Measurements from ENCODE around the gene UBALD2. TPM values are rescaled to one million over a fixed set of nuclear protein-coding genes. Genes with fewer than 3 reads are reported as not detected.
A peak's percentile ranks its signal among the peaks of the same experiment; 100 is the strongest.

UBALD2 gene
- total and polyA plus RNA-seq, 2 donors (not counting 1 experiment from before 2014, with no cell fraction given), result 4.1 to 7.3 TPM

DNA sequence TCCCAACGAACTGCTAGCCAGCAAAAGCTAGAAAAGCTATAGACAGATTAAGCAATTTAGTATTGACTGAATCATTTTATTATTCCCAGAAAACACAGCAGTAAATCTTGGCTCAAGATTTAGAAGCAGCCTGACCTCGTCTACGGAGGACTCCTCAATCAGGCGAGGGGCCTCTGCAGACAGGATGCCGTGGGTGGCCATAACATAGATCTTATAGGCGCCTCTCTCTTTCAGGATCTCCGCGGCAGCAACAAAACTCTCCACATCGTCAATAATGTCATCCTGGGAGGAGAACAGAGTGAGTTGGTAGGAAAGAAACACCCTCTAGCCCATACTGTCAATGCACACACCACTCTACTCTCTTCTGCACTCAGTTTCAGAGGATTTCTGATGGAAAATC is 47.6 kb downstream of the UBALD2 start:
- Histone ChIP-seq H4K20me1 (ENCODE audit: control insufficient read depth, extremely low read depth, insufficient read depth, low read length) (no peaks in the 10 kb centered on the region), H3K27ac (ENCODE audit: insufficient read depth, low read length) (no peak overlapping the region), H3K27me3 (ENCODE audit: control insufficient read depth, insufficient read depth, low read length) (no peaks in the 10 kb centered on the region), H3K79me2 (ENCODE audit: control insufficient read depth, insufficient read depth, low read length) (no peaks in the 10 kb centered on the region), H3K4me3 (replicated peaks in 1 of 4; ENCODE audit: control extremely low read depth in 1 of 4, insufficient read depth in 1 of 4, low read depth in 3 of 4, low read length in 4 of 4) (no peak overlapping the region), H3K4me2 (ENCODE audit: extremely low read depth, insufficient read depth, low read length) (no peak overlapping the region), H3K9ac (ENCODE audit: insufficient read depth, low read length) (no peak overlapping the region), H3K4me1 (ENCODE audit: control insufficient read depth, extremely low read depth, insufficient read depth, low read length) (no peaks in the 10 kb centered on the region), H3K36me3 (ENCODE audit: control insufficient read depth, insufficient read depth, low read length) (no peaks in the 10 kb centered on the region), H2AFZ (ENCODE audit: low read length) (no peak overlapping the region), H3K9me3 (ENCODE audit: control insufficient read depth, insufficient read depth, low read depth, low read length) (no peaks in the 10 kb centered on the region)
- TF ChIP-seq EZH2 (IDR thresholded peaks at IDR 0.05; ENCODE audit: low read length, missing control alignments), result no peak
- TF ChIP-seq, protein P1, sequence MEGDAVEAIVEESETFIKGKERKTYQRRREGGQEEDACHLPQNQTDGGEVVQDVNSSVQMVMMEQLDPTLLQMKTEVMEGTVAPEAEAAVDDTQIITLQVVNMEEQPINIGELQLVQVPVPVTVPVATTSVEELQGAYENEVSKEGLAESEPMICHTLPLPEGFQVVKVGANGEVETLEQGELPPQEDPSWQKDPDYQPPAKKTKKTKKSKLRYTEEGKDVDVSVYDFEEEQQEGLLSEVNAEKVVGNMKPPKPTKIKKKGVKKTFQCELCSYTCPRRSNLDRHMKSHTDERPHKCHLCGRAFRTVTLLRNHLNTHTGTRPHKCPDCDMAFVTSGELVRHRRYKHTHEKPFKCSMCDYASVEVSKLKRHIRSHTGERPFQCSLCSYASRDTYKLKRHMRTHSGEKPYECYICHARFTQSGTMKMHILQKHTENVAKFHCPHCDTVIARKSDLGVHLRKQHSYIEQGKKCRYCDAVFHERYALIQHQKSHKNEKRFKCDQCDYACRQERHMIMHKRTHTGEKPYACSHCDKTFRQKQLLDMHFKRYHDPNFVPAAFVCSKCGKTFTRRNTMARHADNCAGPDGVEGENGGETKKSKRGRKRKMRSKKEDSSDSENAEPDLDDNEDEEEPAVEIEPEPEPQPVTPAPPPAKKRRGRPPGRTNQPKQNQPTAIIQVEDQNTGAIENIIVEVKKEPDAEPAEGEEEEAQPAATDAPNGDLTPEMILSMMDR (conservative IDR thresholded peaks at IDR 0.05 in 1 of 2, IDR thresholded peaks at IDR 0.05 in 1 of 2; ENCODE audit: low read depth in 1 of 2, low read length in 2 of 2), result no peak
- DNase-seq (ENCODE audit: low read depth in 2 of 2), result no peak

DNA sequence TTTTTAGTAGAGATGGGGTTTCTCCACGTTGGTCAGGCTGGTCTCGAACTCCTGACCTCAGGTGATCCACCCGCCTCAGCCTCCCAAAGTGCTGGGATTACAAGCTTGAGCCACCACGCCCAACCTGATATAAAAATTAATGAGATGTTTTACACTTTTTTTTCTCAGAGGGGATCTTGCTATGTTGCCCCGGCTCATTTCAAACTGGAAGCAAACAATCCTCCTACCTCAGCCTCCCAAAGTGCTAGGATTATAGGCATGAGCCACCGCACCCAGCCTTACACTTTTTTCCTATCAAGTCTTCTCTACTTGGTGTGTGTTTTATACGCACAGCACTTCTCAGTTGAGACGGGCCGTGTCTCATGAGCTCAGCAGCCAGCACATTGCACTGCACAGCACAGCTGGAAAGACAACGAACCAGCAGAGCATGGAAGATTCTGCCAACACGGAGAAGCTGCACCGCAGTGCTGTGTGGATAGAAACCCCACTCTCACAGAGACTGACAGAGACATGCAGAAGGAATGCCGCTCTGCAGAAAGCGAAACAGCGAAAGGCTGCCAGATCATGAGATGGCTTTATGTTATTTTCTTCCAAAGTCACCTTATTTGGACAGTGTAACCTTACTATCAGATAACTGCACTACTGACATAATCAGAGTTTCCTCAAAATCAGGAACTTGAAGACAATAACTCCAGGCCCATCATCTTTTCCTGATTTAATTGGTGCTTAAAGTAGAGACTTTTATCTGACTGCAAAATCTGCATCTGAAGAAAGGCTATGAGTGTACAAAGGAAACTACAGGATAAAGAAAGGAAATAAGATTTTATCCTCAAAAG is 49.5 kb downstream of the UBALD2 start:
- Histone ChIP-seq H3K79me2 (ENCODE audit: control insufficient read depth, insufficient read depth, low read length) (no peaks in the 10 kb centered on the region), H3K4me1 (ENCODE audit: control insufficient read depth, extremely low read depth, insufficient read depth, low read length) (no peaks in the 10 kb centered on the region), H3K9ac (ENCODE audit: insufficient read depth, low read length) (no peak overlapping the region), H2AFZ (ENCODE audit: low read length) (no peak overlapping the region), H3K4me2 (ENCODE audit: extremely low read depth, insufficient read depth, low read length) (no peak overlapping the region), H3K27me3 (ENCODE audit: control insufficient read depth, insufficient read depth, low read length) (no peaks in the 10 kb centered on the region), H3K36me3 (ENCODE audit: control insufficient read depth, insufficient read depth, low read length) (no peaks in the 10 kb centered on the region), H3K27ac (ENCODE audit: insufficient read depth, low read length) (no peak overlapping the region), H3K4me3 (replicated peaks in 1 of 4; ENCODE audit: control extremely low read depth in 1 of 4, insufficient read depth in 1 of 4, low read depth in 3 of 4, low read length in 4 of 4) (no peak overlapping the region), H4K20me1 (ENCODE audit: control insufficient read depth, extremely low read depth, insufficient read depth, low read length) (no peaks in the 10 kb centered on the region), H3K9me3 (ENCODE audit: control insufficient read depth, insufficient read depth, low read depth, low read length) (no peaks in the 10 kb centered on the region)
- TF ChIP-seq, protein P1 (conservative IDR thresholded peaks at IDR 0.05 in 1 of 2, IDR thresholded peaks at IDR 0.05 in 1 of 2; ENCODE audit: low read depth in 1 of 2, low read length in 2 of 2), result no peak
- TF ChIP-seq EZH2 (IDR thresholded peaks at IDR 0.05; ENCODE audit: low read length, missing control alignments), result no peak
- peak; percentile 9 to 14 for DNase-seq (ENCODE audit: low read depth in 2 of 2)

DNA sequence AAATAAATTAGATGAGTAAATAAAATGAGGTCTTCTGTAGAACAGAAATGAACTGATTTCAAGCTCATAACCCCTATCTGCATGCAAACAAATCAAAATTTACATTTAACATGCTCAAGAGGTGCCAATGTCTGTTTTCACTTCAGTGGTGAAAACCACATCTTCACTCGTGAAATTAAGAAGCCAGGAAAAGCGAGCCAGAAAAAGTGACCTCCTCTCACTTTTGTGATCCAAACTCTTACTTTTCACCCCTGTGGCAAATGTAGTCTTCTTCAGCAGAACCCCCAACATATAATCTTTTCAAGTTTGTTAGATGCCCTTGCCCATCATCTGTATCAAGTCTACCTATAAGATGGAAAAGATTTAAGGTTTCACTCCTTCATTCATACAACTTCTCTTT is 52.4 kb downstream of the UBALD2 start:
- Histone ChIP-seq H3K27me3 (ENCODE audit: control insufficient read depth, insufficient read depth, low read length) (no peaks in the 10 kb centered on the region), H4K20me1 (ENCODE audit: control insufficient read depth, extremely low read depth, insufficient read depth, low read length) (no peaks in the 10 kb centered on the region), H3K9ac (ENCODE audit: insufficient read depth, low read length) (no peak overlapping the region), H3K4me1 (ENCODE audit: control insufficient read depth, extremely low read depth, insufficient read depth, low read length) (no peaks in the 10 kb centered on the region), H2AFZ (ENCODE audit: low read length) (no peak overlapping the region), H3K9me3 (ENCODE audit: control insufficient read depth, insufficient read depth, low read depth, low read length) (no peaks in the 10 kb centered on the region), H3K4me3 (replicated peaks in 1 of 4; ENCODE audit: control extremely low read depth in 1 of 4, insufficient read depth in 1 of 4, low read depth in 3 of 4, low read length in 4 of 4) (no peak overlapping the region), H3K79me2 (ENCODE audit: control insufficient read depth, insufficient read depth, low read length) (no peaks in the 10 kb centered on the region), H3K4me2 (ENCODE audit: extremely low read depth, insufficient read depth, low read length) (no peak overlapping the region), H3K27ac (ENCODE audit: insufficient read depth, low read length) (no peak overlapping the region), H3K36me3 (ENCODE audit: control insufficient read depth, insufficient read depth, low read length) (no peaks in the 10 kb centered on the region)
- no peak for TF ChIP-seq EZH2 (IDR thresholded peaks at IDR 0.05; ENCODE audit: low read length, missing control alignments)
- TF ChIP-seq, protein P1 (conservative IDR thresholded peaks at IDR 0.05 in 1 of 2, IDR thresholded peaks at IDR 0.05 in 1 of 2; ENCODE audit: low read depth in 1 of 2, low read length in 2 of 2), result no peak
- no peak for DNase-seq (ENCODE audit: low read depth in 2 of 2)
